Retinal pigment epithelial cell (primary cell): ENCODE measurements around the gene OR1S1.

Source experiments
- DNase-seq: peaks from one replicate; pipeline ENCODE4 v3.0.0-alpha.2; 2010; ENCODE audit warnings: low read depth
- H3K4me3 ChIP-seq: 2 replicates; pipeline ENCODE4 v1.5.1; 2011; ENCODE audit warnings: mild to moderate bottlenecking, low read length, control low read depth, moderate library complexity
- CTCF ChIP-seq: conservative IDR thresholded peaks from 2 replicates; pipeline ENCODE4 v1.5.1; 2011; ENCODE audit warnings: low read depth, low read length, control low read depth, inconsistent platforms

Gene OR1S1

GRCh38 chr11:58216476-58216875, 4.0 kb downstream of the OR1S1 start:
- H3K4me3 ChIP-seq = no peak overlapping the region
- no peak for TF ChIP-seq CTCF

GRCh38 chr11:58222721-58223120, 10.2 kb downstream of the OR1S1 start:
- no peak for DNase-seq
- H3K4me3 ChIP-seq = no peak overlapping the region
- TF ChIP-seq CTCF = no peak

More at GRCh38 chr11:58216476-58216875, 4.0 kb downstream of the OR1S1 start:
- no peak for DNase-seq

DNA sequence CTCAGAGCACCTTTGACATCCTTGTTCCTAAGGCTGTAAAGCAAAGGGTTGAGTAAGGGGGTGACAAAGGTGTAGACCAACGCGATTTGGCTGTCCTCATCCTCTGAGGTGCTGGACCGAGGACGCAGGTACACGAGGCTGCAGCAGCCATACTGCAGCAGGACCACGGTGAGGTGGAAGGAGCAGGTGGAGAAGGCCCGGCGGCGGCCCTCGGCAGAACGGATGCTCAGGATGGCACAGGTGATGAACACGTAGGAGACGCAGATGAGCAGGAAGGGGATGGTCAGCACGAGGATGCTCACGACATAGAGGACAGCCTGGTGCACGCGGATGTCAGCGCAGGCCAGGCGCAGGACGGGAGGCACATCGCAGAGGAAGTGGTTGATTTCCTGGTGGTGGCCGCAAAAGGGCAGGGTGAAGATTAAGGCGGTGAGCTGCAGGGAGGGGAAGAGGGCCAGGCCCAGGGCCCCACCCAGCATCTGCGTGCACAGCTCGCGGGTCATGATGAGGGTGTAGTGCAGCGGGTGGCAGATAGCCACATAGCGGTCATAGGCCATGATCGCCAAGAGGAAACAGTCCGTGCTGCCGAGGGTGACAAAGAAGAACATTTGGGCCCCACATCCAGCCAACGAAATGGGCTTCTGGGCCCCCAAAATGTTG, 15.6 kb downstream of the OR1S1 start:
- DNase-seq = no peak
- no peak for TF ChIP-seq CTCF
- no peak overlapping the region for H3K4me3 ChIP-seq

GRCh38 chr11:58243954-58244353, 31.4 kb downstream of the OR1S1 start:
- no peak for TF ChIP-seq CTCF
- H3K4me3 ChIP-seq = no peak overlapping the region
- DNase-seq = no peak

- TF ChIP-seq CTCF = no peak
- H3K4me3 ChIP-seq = no peak overlapping the region
- DNase-seq = no peak
Observed at GRCh38 chr11:58254936-58255335, 42.4 kb downstream of the OR1S1 start.

DNA sequence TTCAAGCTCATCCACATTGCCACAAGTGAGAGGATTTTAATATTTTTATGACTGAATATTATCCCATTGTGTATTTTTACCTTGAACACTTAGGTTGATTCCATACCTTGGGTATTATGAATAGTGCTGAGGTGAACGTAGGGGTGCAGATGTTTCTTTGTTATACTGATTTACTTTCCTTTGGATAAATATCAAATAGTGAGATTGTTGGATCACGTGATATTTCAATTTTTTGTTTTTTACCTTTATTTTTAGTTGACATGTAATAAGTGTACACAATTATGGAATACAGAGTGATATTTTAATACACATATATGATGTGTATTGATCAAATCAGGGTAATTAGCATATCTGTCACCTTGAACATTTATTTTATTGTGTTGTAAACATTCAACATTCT, 47.5 kb downstream of the OR1S1 start:
- no peak for TF ChIP-seq CTCF
- DNase-seq = no peak

More for the DNA sequence above, 47.5 kb downstream of the OR1S1 start:
- H3K4me3 ChIP-seq = no peak overlapping the region
